ENCODE measurements around the gene CCL18.

CCL18 gene

GRCh38 chr17:36036235-36036634 is 27.8 kb upstream of the CCL18 start:
- no peaks in the 10 kb centered on the region for H4K20me1 ChIP-seq (ENCODE audit: insufficient read depth, low read length)
- no peaks in the 10 kb centered on the region for H3F3A ChIP-seq (ENCODE audit: insufficient read depth, low read length)
- TF ChIP-seq EZH2 (IDR thresholded peaks at IDR 0.05; ENCODE audit: borderline replicate concordance, low read length): no peak
- TF ChIP-seq CTCF (IDR thresholded peaks at IDR 0.05; ENCODE audit: low read length): no peak
- H3K4me2 ChIP-seq (ENCODE audit: low read length): no peak overlapping the region
- H3K9me2 ChIP-seq (ENCODE audit: low read depth, low read length): no peaks in the 10 kb centered on the region
- H3K27ac ChIP-seq (ENCODE audit: low read depth, low read length, poor library complexity, severe bottlenecking): no peak overlapping the region
- no peaks in the 10 kb centered on the region for H3K36me3 ChIP-seq (ENCODE audit: insufficient read depth, low read length)
- no peak overlapping the region for H3K9ac ChIP-seq (ENCODE audit: low read length)
- no peaks in the 10 kb centered on the region for H3K79me2 ChIP-seq (ENCODE audit: insufficient read depth, low read length)
- H3K4me1 ChIP-seq (ENCODE audit: insufficient read depth, low read length, severe bottlenecking): no peaks in the 10 kb centered on the region
- 0 out of 2 replicates have a peak, but pooled peaks cover 5% of the 10 kb centered on the region for H3K27me3 ChIP-seq (ENCODE audit: insufficient read depth, low read length)
- no peak overlapping the region for H3K4me3 ChIP-seq (ENCODE audit: low read depth, low read length, poor library complexity, severe bottlenecking)
- H3K9me3 ChIP-seq (ENCODE audit: low read length): no peaks in the 10 kb centered on the region
- no peak overlapping the region for H2AFZ ChIP-seq (ENCODE audit: low read length)

GRCh38 chr17:36048066-36048465 is 16.0 kb upstream of the CCL18 start:
- TF ChIP-seq EZH2 (IDR thresholded peaks at IDR 0.05; ENCODE audit: borderline replicate concordance, low read length) (no peak), CTCF (IDR thresholded peaks at IDR 0.05; ENCODE audit: low read length) (no peak)
- no peak overlapping the region for H2AFZ ChIP-seq (ENCODE audit: low read length)
- no peaks in the 10 kb centered on the region for H3K36me3 ChIP-seq (ENCODE audit: insufficient read depth, low read length)
- no peaks in the 10 kb centered on the region for H4K20me1 ChIP-seq (ENCODE audit: insufficient read depth, low read length)
- no peak overlapping the region for H3K4me3 ChIP-seq (ENCODE audit: low read depth, low read length, poor library complexity, severe bottlenecking)
- H3K4me2 ChIP-seq (ENCODE audit: low read length): no peak overlapping the region
- no peaks in the 10 kb centered on the region for H3F3A ChIP-seq (ENCODE audit: insufficient read depth, low read length)
- no peaks in the 10 kb centered on the region for H3K79me2 ChIP-seq (ENCODE audit: insufficient read depth, low read length)
- H3K27ac ChIP-seq (ENCODE audit: low read depth, low read length, poor library complexity, severe bottlenecking): no peak overlapping the region
- no peak overlapping the region for H3K9ac ChIP-seq (ENCODE audit: low read length)
- H3K9me2 ChIP-seq (ENCODE audit: low read depth, low read length): no peaks in the 10 kb centered on the region
- H3K9me3 ChIP-seq (ENCODE audit: low read length): no peaks in the 10 kb centered on the region
- H3K4me1 ChIP-seq (ENCODE audit: insufficient read depth, low read length, severe bottlenecking): no peaks in the 10 kb centered on the region
- H3K27me3 ChIP-seq (ENCODE audit: insufficient read depth, low read length): no peaks in the 10 kb centered on the region

GRCh38 chr17:36049643-36050042 is 14.4 kb upstream of the CCL18 start:
- no peaks in the 10 kb centered on the region for H3K9me3 ChIP-seq (ENCODE audit: low read length)
- H3K27ac ChIP-seq (ENCODE audit: low read depth, low read length, poor library complexity, severe bottlenecking): no peak overlapping the region
- no peaks in the 10 kb centered on the region for H3K4me1 ChIP-seq (ENCODE audit: insufficient read depth, low read length, severe bottlenecking)
- H3K9ac ChIP-seq (ENCODE audit: low read length): no peak overlapping the region
- H3K36me3 ChIP-seq (ENCODE audit: insufficient read depth, low read length): no peaks in the 10 kb centered on the region
- no peaks in the 10 kb centered on the region for H3K9me2 ChIP-seq (ENCODE audit: low read depth, low read length)
- no peaks in the 10 kb centered on the region for H4K20me1 ChIP-seq (ENCODE audit: insufficient read depth, low read length)
- H3F3A ChIP-seq (ENCODE audit: insufficient read depth, low read length): no peaks in the 10 kb centered on the region
- TF ChIP-seq EZH2 (IDR thresholded peaks at IDR 0.05; ENCODE audit: borderline replicate concordance, low read length) (no peak), CTCF (IDR thresholded peaks at IDR 0.05; ENCODE audit: low read length) (no peak)
- no peaks in the 10 kb centered on the region for H3K79me2 ChIP-seq (ENCODE audit: insufficient read depth, low read length)
- no peak overlapping the region for H3K4me3 ChIP-seq (ENCODE audit: low read depth, low read length, poor library complexity, severe bottlenecking)
- no peaks in the 10 kb centered on the region for H3K27me3 ChIP-seq (ENCODE audit: insufficient read depth, low read length)
- H3K4me2 ChIP-seq (ENCODE audit: low read length): no peak overlapping the region
- no peak overlapping the region for H2AFZ ChIP-seq (ENCODE audit: low read length)
